ENCODE data around the gene ATXN10.

ATXN10 gene

GRCh38 chr22:45857519-45857918 is 185.9 kb downstream of the ATXN10 start:
- no peak for DNase-seq (ENCODE audit: low read depth in 2 of 2)

DNA sequence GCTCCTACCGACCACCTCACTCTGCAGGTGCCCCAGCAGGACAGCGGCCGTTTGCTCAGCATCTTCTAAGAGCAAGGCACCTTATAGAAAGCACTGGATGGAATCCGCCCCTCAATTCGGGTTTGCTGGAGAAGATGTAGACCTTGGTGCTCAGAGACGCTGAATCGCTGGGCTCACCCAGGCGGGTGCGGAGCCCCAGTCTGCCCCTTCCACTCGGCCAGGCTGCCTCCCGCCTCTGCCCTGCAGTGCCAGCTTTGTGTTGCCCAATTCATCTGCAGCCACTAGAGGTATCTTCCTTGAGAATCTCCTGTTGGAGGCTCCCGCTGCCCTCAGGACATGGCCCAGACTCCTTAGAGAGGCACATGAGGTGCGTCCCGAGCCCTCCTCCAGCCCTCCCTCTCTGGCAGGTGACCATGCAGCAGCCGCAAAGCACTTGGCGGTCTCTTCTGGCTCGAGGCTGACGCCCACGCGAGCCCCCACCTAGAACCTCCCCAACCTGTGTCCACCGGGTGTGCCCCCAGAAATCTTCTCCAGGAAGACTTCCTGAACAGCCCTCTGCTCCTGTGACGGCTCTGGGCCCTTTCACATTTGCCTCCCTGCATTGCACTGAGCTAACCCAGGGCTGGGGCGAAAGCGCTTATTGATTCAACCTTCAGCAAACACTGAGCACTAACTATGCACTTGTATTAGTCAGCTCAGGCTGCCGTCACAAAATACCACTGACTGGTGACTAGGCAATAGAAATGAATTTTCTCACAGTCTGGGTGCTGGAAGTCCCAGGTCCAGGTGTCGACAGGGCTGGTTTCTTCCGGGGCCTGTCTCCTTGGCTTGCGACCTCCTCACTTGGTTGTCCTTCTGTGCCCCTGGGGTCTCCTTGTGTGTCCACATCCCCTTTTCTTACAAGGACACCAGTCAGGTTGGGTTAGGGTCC is 187.9 kb downstream of the ATXN10 start:
- no peak for DNase-seq (ENCODE audit: low read depth in 2 of 2)

- no peak for DNase-seq (ENCODE audit: low read depth in 2 of 2)
Measured at GRCh38 chr22:45860201-45860600, 188.6 kb downstream of the ATXN10 start.

DNA sequence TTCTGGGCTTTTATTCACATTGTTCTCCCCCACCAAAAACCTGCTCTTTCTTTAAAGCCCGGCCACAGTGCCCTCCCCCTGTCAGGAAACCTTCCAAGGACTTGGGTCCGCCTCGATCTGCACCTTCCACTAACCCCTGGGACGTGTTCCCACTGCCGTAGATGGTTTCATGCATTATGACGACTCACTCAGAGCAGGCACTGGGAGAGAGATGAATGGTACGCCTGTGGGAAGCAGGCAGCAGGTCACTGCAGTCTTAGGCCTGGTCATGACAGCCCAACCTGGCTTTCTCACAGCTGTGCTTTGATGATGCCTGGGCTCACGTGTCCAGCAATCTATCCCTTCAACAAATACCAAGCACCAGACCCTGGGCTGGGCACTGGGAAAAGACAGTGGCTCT is 189.6 kb downstream of the ATXN10 start:
- no peak for DNase-seq (ENCODE audit: low read depth in 2 of 2)

GRCh38 chr22:45863981-45864751 is 192.5 kb downstream of the ATXN10 start:
- DNase-seq (ENCODE audit: low read depth in 2 of 2), result peak; percentile 32 to 50

DNA sequence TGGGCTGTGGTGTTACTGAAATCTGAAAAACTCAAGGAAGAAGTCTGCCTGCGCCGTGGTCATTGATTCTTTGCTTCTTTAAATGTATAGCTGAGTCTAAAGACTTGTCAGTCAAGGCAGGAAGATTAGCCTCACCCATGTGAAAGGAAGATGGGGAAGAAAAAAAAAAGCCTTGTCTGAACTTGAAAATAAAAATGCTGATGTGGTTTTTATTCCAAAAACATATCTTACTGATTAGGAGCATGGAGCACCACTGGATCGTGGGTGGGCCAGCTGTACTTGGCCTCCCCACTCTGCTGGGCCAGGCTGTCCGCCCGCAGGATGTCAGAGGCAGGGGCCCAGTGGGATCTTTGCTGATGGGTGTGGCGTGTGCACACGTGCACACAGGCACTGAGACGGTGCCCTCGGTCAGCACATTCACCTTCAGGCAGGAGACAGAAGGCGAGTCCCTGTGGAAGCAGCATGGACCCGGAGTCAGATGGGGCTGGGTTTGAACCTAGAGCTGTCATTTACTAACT is 193.4 kb downstream of the ATXN10 start:
- DNase-seq (ENCODE audit: low read depth in 2 of 2), result no peak

DNA sequence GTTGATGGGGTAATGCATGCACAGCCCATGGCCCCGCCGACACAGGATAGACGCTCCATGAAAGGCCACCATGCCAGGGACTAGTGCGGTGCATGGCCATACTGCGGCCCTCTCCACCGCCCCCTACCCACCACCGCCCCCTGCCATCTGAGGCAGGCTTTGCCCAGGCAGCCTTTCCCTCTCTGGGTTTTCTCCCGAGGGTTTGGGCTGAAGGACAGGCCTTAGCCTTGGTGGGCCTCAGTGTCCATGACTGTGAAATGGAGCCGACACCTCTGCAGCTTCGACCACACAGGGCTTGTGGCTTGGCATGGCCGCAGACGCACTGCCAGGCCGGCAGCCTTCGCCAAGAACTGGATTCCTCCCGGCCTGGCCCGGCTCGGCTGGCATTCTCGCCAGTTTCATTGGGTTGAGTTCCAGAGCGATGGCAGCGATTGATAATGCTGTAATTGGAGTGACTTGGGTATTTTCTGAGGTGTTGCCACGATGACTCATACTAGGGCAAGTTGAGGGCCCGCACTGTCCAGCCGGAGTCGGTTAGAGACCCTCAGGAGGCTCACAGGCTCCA is 194.0 kb downstream of the ATXN10 start:
- DNase-seq (ENCODE audit: low read depth in 2 of 2), result no peak

- no peak for DNase-seq (ENCODE audit: low read depth in 2 of 2)
Measured at GRCh38 chr22:45866126-45866645, 194.6 kb downstream of the ATXN10 start.

DNA sequence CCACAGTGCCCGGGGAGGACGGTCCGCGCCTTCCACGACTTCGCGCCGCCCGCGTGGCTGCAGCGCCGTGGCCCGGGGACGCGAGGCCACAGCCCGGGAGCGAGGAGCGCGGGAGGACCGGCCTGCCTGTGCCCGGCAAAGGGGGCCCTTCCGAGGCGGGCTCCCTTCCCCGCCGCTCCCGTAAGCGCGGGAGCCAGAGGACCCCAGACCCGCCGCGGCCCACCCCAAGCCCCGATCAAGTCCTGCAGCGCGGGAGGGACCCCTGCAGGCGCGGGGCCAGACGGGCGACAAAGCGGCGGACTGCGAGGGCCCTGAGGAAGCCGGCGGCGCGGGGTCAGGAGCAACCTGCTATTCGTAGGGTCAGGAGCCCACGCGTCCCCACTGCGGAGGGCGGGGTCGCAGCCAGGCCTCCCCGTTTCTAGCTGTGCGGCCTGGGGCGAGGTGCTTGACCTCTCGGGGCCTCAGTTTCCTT is 195.0 kb downstream of the ATXN10 start:
- no peak for DNase-seq (ENCODE audit: low read depth in 2 of 2)

DNA sequence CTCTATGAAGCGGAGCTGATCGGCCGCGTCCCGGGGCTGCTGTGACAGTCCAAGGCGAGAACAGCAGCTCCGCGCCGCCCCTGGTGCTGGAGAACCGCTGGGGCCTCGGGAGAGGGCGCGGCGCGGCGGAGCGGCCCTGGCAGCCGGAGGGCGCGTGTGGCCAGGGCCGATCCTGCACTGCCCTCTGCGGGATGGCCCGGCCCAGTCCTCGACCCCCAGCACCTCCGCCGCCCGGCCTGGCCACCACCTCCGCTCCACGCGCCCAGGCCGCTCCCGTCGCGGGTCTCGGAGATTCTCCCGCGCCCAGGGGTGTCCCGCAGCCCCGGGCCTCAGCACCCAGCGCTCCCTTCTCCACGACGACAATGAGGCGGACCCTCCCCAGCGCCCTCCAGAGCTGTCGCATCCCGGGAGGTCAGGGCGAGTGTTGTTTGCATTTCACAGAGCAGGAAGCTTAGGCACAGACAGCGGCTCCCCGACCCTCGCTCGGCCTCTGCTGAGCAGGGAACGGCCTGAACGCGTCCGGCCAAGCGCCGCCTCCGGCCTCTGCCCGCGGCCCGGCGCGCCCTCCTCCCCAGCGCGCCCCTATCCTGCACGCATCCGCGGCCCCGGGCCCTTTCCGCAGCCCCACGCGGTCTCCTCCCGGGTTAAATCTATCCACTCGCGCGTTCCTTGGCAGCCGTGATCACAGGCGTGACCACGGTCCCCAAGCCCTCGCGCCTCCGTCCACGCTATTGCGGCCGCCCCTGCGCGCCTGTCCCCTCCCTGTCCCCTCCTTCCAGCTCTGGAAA is 195.7 kb downstream of the ATXN10 start:
- DNase-seq (ENCODE audit: low read depth in 2 of 2), result no peak

- DNase-seq (ENCODE audit: low read depth in 2 of 2), result no peak
Measured at GRCh38 chr22:45867906-45868555, 196.4 kb downstream of the ATXN10 start.

GRCh38 chr22:45868571-45869339 is 197.1 kb downstream of the ATXN10 start:
- DNase-seq (ENCODE audit: low read depth in 2 of 2), result no peak

- DNase-seq (ENCODE audit: low read depth in 2 of 2), result no peak
Measured at GRCh38 chr22:45869340-45869847, 197.8 kb downstream of the ATXN10 start.

GRCh38 chr22:45870011-45870410 is 198.4 kb downstream of the ATXN10 start:
- DNase-seq (ENCODE audit: low read depth in 2 of 2), result no peak

GRCh38 chr22:45871721-45872120 is 200.1 kb downstream of the ATXN10 start:
- no peak for DNase-seq (ENCODE audit: low read depth in 2 of 2)

GRCh38 chr22:45872659-45873263 is 201.1 kb downstream of the ATXN10 start:
- DNase-seq (ENCODE audit: low read depth in 2 of 2), result no peak

- no peak for DNase-seq (ENCODE audit: low read depth in 2 of 2)
Measured at GRCh38 chr22:45876136-45877035, 204.8 kb downstream of the ATXN10 start.

- no peak for DNase-seq (ENCODE audit: low read depth in 2 of 2)
Measured at GRCh38 chr22:45877036-45877380, 205.4 kb downstream of the ATXN10 start.

Measured in stimulated activated CD8-positive, alpha-beta memory T cell treated with anti-CD3 and anti-CD28 coated beads, Interleukin-7, amount 100 ng/mL, for 1 hour (primary cell).